Measurements from ENCODE around the gene ZNF782.
A peak's percentile ranks its signal among the peaks of the same experiment; 100 is the strongest.

Gene ZNF782

DNA sequence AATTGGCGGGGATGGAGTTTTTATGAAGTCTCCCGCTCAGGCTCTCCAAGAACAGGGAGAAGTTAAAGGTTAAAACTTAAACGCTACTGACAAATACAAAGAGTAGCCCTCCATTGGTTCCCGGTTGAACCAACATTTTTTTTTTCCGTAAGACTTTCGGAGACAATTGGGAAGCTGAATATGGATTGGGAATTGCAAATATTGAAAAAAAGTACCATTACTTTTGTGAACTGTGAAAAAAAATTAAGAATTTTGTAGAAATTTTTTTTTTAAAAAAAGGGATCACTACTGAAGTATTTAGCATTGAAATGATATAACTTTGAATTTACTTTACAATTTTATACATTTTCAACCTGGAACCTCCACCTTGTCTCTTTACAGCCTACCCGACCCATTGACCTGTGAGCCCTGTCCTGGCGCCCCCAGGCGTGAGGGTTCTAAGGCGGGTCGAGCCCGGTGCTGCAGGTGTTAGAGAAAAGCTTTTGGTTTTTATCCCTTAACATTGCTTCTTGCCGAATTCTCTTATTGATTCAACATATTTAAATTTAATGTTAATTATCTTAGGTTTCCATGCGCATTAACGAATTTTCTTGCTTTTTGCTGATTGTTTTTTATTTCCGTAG is 448 bp upstream of the ZNF782 start:
- Histone ChIP-seq H3K9me3 (ENCODE audit: severe bottlenecking) (no peaks in the 10 kb centered on the region), H3K4me1 (ENCODE audit: insufficient read depth, poor library complexity, severe bottlenecking) (peaks cover 38% of the 10 kb centered on the region), H3K36me3 (ENCODE audit: low read depth) (peaks cover 7% of the 10 kb centered on the region; the same call in 1 of the 2 replicates), H3K27me3 (ENCODE audit: insufficient read depth, poor library complexity, severe bottlenecking) (no peaks in the 10 kb centered on the region), H3K4me3 (ENCODE audit: severe bottlenecking) (peak overlapping the region; percentile 83), H3K27ac (ENCODE audit: poor library complexity, severe bottlenecking) (peak overlapping the region; percentile 27)
- DNase-seq (ENCODE audit: low spot score) (no peak), ATAC-seq (ENCODE audit: low read depth) (no peak)
- TF ChIP-seq, protein P1, sequence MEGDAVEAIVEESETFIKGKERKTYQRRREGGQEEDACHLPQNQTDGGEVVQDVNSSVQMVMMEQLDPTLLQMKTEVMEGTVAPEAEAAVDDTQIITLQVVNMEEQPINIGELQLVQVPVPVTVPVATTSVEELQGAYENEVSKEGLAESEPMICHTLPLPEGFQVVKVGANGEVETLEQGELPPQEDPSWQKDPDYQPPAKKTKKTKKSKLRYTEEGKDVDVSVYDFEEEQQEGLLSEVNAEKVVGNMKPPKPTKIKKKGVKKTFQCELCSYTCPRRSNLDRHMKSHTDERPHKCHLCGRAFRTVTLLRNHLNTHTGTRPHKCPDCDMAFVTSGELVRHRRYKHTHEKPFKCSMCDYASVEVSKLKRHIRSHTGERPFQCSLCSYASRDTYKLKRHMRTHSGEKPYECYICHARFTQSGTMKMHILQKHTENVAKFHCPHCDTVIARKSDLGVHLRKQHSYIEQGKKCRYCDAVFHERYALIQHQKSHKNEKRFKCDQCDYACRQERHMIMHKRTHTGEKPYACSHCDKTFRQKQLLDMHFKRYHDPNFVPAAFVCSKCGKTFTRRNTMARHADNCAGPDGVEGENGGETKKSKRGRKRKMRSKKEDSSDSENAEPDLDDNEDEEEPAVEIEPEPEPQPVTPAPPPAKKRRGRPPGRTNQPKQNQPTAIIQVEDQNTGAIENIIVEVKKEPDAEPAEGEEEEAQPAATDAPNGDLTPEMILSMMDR (IDR thresholded peaks at IDR 0.05; ENCODE audit: poor library complexity, severe bottlenecking) = no peak

DNA sequence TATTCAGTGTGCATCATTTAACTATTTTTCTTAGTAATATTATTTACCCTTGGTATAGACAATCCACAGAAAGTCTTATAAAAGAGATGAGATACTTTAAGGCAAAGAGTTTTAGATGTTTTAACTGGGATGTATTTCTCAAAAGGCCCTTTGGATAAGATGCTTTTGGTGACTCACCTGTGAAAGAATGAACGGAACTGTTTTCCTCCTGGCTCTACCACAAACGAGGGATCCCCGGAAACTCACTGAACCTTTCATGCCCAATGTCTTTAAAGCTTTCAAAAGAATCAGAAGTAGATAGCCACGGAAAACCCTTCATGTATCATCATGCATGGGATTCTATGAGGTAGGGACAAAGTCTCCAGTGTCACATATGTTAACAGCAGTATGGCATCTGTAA is 1.6 kb downstream of the ZNF782 start:
- Histone ChIP-seq H3K27me3 (ENCODE audit: insufficient read depth, poor library complexity, severe bottlenecking) (no peaks in the 10 kb centered on the region), H3K4me3 (ENCODE audit: severe bottlenecking) (no peak overlapping the region), H3K36me3 (ENCODE audit: low read depth) (peaks cover 7% of the 10 kb centered on the region; the same call in 1 of the 2 replicates), H3K9me3 (ENCODE audit: severe bottlenecking) (peaks cover 10% of the 10 kb centered on the region), H3K27ac (ENCODE audit: poor library complexity, severe bottlenecking) (peak overlapping the region; percentile 27), H3K4me1 (ENCODE audit: insufficient read depth, poor library complexity, severe bottlenecking) (peaks cover 17% of the 10 kb centered on the region)
- ATAC-seq (ENCODE audit: low read depth) = no peak
- TF ChIP-seq, protein P1 (IDR thresholded peaks at IDR 0.05; ENCODE audit: poor library complexity, severe bottlenecking) = no peak
- no peak for DNase-seq (ENCODE audit: low spot score)

DNA sequence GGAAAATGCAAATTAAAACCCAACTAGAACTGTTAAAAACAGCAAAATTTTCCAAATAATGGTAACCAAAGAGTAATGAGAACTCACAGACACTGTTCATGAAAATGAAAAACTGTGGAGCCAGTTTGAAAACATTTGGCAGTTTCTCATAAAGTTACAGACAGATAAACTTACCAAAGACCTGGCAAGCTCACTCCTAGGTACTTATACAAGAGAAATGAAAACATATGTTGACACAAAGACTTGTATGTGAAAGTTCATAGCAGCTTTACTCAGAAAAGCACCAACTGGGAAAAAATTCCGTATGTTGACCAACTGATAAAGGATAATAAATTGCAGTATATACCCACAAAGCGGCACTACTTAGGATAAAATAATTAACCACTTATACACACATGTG is 10.3 kb downstream of the ZNF782 start:
- Histone ChIP-seq H3K4me1 (ENCODE audit: insufficient read depth, poor library complexity, severe bottlenecking) (no peaks in the 10 kb centered on the region), H3K27ac (ENCODE audit: poor library complexity, severe bottlenecking) (no peak overlapping the region), H3K27me3 (ENCODE audit: insufficient read depth, poor library complexity, severe bottlenecking) (no peaks in the 10 kb centered on the region), H3K36me3 (ENCODE audit: low read depth) (peaks cover 42% of the 10 kb centered on the region), H3K4me3 (ENCODE audit: severe bottlenecking) (no peak overlapping the region), H3K9me3 (ENCODE audit: severe bottlenecking) (peaks cover 20% of the 10 kb centered on the region)
- TF ChIP-seq, protein P1 (IDR thresholded peaks at IDR 0.05; ENCODE audit: poor library complexity, severe bottlenecking) = no peak
- DNase-seq (ENCODE audit: low spot score) (no peak), ATAC-seq (ENCODE audit: low read depth) (no peak)

DNA sequence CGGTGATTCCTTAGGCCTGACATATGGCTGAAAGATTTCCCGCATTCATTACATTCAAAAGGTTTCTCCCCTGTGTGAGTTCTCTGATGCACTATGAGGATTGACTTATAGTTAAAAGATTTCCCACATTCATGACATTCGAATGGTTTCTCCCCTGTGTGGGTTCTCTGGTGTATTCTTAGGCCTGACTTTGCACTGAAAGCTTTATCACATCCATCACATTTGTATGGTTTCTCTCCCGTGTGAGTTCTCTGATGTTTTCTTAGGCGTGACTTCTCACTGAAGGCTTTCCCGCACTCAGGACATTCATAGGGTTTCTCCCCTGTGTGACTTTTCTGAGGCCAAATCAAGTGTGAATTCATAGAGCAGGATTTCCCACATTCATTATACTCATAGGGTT is 35.8 kb downstream of the ZNF782 start:
- Histone ChIP-seq H3K27ac (ENCODE audit: poor library complexity, severe bottlenecking) (no peak overlapping the region), H3K27me3 (ENCODE audit: insufficient read depth, poor library complexity, severe bottlenecking) (no peaks in the 10 kb centered on the region), H3K36me3 (ENCODE audit: low read depth) (peaks cover 39% of the 10 kb centered on the region), H3K4me3 (ENCODE audit: severe bottlenecking) (no peak overlapping the region), H3K4me1 (ENCODE audit: insufficient read depth, poor library complexity, severe bottlenecking) (no peaks in the 10 kb centered on the region), H3K9me3 (ENCODE audit: severe bottlenecking) (peaks cover 40% of the 10 kb centered on the region)
- TF ChIP-seq, protein P1 (IDR thresholded peaks at IDR 0.05; ENCODE audit: poor library complexity, severe bottlenecking) = no peak
- no peak for DNase-seq (ENCODE audit: low spot score)
- no peak for ATAC-seq (ENCODE audit: low read depth)

DNA sequence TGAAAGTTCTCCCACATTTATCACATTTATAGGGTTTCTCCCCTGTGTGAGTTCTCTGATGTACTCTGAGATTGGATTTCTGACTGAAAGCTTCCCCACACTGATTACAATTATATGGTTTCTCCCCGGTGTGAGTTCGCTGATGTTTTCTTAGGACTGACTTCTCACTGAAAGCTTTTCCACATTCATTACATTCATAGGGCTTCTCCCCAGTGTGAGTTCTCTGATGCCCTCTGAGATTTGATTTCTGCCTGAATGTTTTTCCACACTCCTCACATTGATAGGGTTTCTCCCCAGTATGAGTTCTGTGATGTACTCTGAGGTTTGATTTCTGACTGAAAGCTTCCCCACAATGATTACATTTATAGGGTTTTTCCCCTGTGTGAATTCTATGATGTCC is 36.3 kb downstream of the ZNF782 start:
- H3K4me3 ChIP-seq (ENCODE audit: severe bottlenecking) = no peak overlapping the region
- TF ChIP-seq, protein P1 (IDR thresholded peaks at IDR 0.05; ENCODE audit: poor library complexity, severe bottlenecking) = no peak
- no peak overlapping the region for H3K27ac ChIP-seq (ENCODE audit: poor library complexity, severe bottlenecking)
- H3K36me3 ChIP-seq (ENCODE audit: low read depth) = peaks cover 34% of the 10 kb centered on the region
- H3K4me1 ChIP-seq (ENCODE audit: insufficient read depth, poor library complexity, severe bottlenecking) = no peaks in the 10 kb centered on the region
- DNase-seq (ENCODE audit: low spot score) (no peak), ATAC-seq (ENCODE audit: low read depth) (no peak)
- peaks cover 36% of the 10 kb centered on the region for H3K9me3 ChIP-seq (ENCODE audit: severe bottlenecking)
- H3K27me3 ChIP-seq (ENCODE audit: insufficient read depth, poor library complexity, severe bottlenecking) = no peaks in the 10 kb centered on the region
